ENCODE measurements around the gene GABARAPL1. TPM values are rescaled to one million over a fixed set of nuclear protein-coding genes. Genes with fewer than 3 reads are reported as not detected.

Gene GABARAPL1
- total RNA-seq, 1 donor from 2014 or later = 133 TPM

- no peak for DNase-seq (ENCODE audit: low spot score)
- H3K27me3 Mint-ChIP-seq (ENCODE audit: unreplicated experiment) = no peaks in the 10 kb centered on the region
- no peaks in the 10 kb centered on the region for H3K36me3 Mint-ChIP-seq (ENCODE audit: low read depth, unreplicated experiment)
- H3K9me3 Mint-ChIP-seq (ENCODE audit: unreplicated experiment) = no peaks in the 10 kb centered on the region
- H3K4me1 Mint-ChIP-seq (ENCODE audit: unreplicated experiment) = no peaks in the 10 kb centered on the region
- no peak overlapping the region for H3K27ac Mint-ChIP-seq (ENCODE audit: unreplicated experiment)
- no peak overlapping the region for H3K4me3 Mint-ChIP-seq (ENCODE audit: unreplicated experiment)
- TF ChIP-seq CTCF (IDR thresholded peaks at IDR 0.05; ENCODE audit: unreplicated experiment) = no peak
Observed at GRCh38 chr12:10268037-10268436, 55.4 kb downstream of the GABARAPL1 start.

GRCh38 chr12:10272467-10272866 lies 59.8 kb downstream of the GABARAPL1 start:
- no peak for DNase-seq (ENCODE audit: low spot score)
- Mint-ChIP-seq H3K27me3 (ENCODE audit: unreplicated experiment) (no peaks in the 10 kb centered on the region), H3K4me1 (ENCODE audit: unreplicated experiment) (no peaks in the 10 kb centered on the region), H3K36me3 (ENCODE audit: low read depth, unreplicated experiment) (no peaks in the 10 kb centered on the region), H3K9me3 (ENCODE audit: unreplicated experiment) (no peaks in the 10 kb centered on the region), H3K27ac (ENCODE audit: unreplicated experiment) (no peak overlapping the region), H3K4me3 (ENCODE audit: unreplicated experiment) (no peak overlapping the region)
- no peak for TF ChIP-seq CTCF (IDR thresholded peaks at IDR 0.05; ENCODE audit: unreplicated experiment)

Other genes starting within 250 kb of the GABARAPL1 start
- gene CLEC12A, start 241.5 kb upstream of the GABARAPL1 start, total RNA-seq (ENCODE audit: unreplicated experiment) = not detected
- not detected for gene CLEC1B, start 213.8 kb upstream of the GABARAPL1 start, total RNA-seq (ENCODE audit: unreplicated experiment)
- not detected for gene CLEC12B, start 202.2 kb upstream of the GABARAPL1 start, total RNA-seq (ENCODE audit: unreplicated experiment)
- not detected for gene CLEC9A, start 182.2 kb upstream of the GABARAPL1 start, total RNA-seq (ENCODE audit: unreplicated experiment)
- 29.3 TPM for gene CLEC1A, start 113.9 kb upstream of the GABARAPL1 start, total RNA-seq (ENCODE audit: unreplicated experiment)
- not detected for gene CLEC7A, start 82.7 kb upstream of the GABARAPL1 start, total RNA-seq (ENCODE audit: unreplicated experiment)
- not detected for gene OLR1, start 40.7 kb upstream of the GABARAPL1 start, total RNA-seq (ENCODE audit: unreplicated experiment)
- not detected for gene TMEM52B, start 33.8 kb upstream of the GABARAPL1 start, total RNA-seq (ENCODE audit: unreplicated experiment)
- gene KLRD1, start 95.0 kb downstream of the GABARAPL1 start, total RNA-seq (ENCODE audit: unreplicated experiment) = 0.49 TPM
- gene KLRK1, start 177.2 kb downstream of the GABARAPL1 start, total RNA-seq (ENCODE audit: unreplicated experiment) = not detected
- gene KLRC4, start 196.9 kb downstream of the GABARAPL1 start, total RNA-seq (ENCODE audit: unreplicated experiment) = not detected
- gene KLRC3, start 207.7 kb downstream of the GABARAPL1 start, total RNA-seq (ENCODE audit: unreplicated experiment) = not detected
- not detected for gene KLRC2, start 223.1 kb downstream of the GABARAPL1 start, total RNA-seq (ENCODE audit: unreplicated experiment)
- gene KLRC1, start 240.5 kb downstream of the GABARAPL1 start, total RNA-seq (ENCODE audit: unreplicated experiment) = not detected